HEK293T (cell line): ENCODE data around the gene PDE2A.

Experiments used
- BHLHE40 ChIP-seq: fragments of 450-650 bp; IDR thresholded peaks from 2 replicates; pipeline ENCODE4 v1.6.1; 2016; ENCODE audit warnings: mild to moderate bottlenecking, moderate library complexity, borderline replicate concordance
- ELF4 ChIP-seq: fragments of 450-650 bp; IDR thresholded peaks from 2 replicates; pipeline ENCODE4 v1.6.1; 2017; ENCODE audit warnings: antibody characterized with exemption
- FOXK2 ChIP-seq: fragments of 450-650 bp; IDR thresholded peaks from 2 replicates; pipeline ENCODE4 v1.6.1; 2016; ENCODE audit warnings: mild to moderate bottlenecking
- L3MBTL2 ChIP-seq: fragments of 450-650 bp; conservative IDR thresholded peaks from 2 replicates; pipeline ENCODE4 v1.6.1; 2016; ENCODE audit warnings: mild to moderate bottlenecking
- PKNOX1 ChIP-seq: fragments of 450-650 bp; IDR thresholded peaks from 2 replicates; pipeline ENCODE4 v1.6.1; 2016
- SP1 ChIP-seq: fragments of 450-650 bp; IDR thresholded peaks from 2 replicates; pipeline ENCODE4 v1.6.1; 2017

- no peak for TF ChIP-seq BHLHE40
- no peak for TF ChIP-seq FOXK2
- TF ChIP-seq SP1 = no peak
- no peak for TF ChIP-seq L3MBTL2
- TF ChIP-seq PKNOX1 = no peak
- no peak for TF ChIP-seq ELF4
Measured at GRCh38 chr11:72575533-72576242, 98.5 kb downstream of the PDE2A start.
